HG02588 (cell line): ENCODE data around the gene TRIP12.
"Not testable (repeated sequence)": the region's sequence is repeated elsewhere in the genome, so short reads cannot be mapped to it uniquely, and the experiment has no call there.

Experiments
- ATAC-seq: cut with Tn5 transposase; IDR thresholded peaks from one replicate; pipeline ENCODE4 v1.9.1; 2021; ENCODE audit warnings: mild to moderate bottlenecking, moderate library complexity; ENCODE audit not compliant: unreplicated experiment

Gene TRIP12

DNA sequence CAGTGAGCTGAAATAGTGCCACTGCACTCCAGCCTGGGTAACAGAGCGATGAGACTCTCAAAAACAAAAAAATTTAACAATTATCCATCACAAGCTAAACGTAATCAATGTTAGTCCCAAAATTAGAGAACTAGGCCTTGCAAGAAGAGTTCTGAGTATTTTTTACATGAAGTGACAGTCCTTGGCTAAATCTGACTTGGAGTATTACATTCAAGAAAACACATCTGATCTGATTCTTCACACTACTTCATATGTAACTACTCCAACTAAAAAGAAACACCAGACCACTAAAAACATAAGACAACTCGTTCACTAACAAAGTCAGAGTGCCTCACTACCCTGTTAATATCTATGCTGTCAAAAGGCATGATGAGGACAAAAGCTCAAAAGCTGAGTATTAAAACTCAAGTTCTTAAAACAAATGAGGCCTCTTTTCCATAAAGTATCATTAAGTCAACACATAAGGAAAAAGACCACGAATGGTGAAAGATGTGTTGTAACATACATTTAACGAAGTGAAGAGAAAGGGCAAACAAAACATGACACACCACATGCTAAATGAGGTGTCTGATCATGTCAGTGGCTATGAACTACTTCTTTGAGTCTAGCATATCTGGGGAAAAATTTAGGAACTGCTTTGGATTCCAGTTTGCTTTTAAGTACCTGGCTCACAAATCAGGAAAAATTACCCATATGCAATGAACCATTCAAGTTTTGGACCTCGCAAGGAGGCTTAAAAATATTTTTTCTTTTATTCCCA lies 42.4 kb downstream of the TRIP12 start:
- no peak for ATAC-seq

DNA sequence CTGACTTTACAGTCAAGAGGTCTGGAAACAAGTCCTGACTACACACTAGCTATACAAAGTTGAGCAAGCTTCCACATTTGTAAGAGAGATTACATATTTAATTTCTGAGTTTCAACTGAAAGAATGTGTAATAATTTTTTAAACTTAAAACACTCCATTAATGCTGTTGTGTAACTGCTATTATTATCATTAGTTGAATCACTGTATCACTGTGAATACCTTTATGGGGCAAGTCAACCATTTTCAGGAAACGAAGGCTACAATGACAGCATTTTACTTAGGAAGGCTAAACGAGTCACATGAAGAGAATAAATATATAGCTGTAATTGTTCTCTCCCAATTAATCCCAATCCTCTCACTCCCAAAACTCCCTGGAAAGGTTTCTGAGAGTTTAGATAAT lies 46.3 kb downstream of the TRIP12 start:
- no peak for ATAC-seq

DNA sequence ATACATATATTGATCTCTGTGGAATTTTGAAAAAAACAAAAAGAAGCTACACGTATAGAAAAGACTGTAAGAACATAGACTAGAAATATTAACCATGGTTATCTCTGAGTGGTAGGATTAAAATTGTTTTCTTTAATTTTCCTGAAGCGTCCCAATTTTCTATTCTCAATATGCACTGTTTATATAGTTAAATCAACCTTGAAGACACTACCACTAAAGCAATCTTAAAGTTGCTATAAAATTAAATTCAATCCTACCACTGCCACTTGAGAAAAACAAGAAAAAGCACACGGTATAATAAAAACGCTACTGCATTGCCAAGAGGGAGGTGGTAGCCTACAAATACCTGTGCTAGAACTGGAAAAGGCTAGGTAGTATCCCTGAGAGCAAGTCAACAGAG lies 47.2 kb downstream of the TRIP12 start:
- no peak for ATAC-seq

GRCh38 chr2:229873123-229873581 lies 48.7 kb downstream of the TRIP12 start:
- peak; percentile 77 for ATAC-seq

DNA sequence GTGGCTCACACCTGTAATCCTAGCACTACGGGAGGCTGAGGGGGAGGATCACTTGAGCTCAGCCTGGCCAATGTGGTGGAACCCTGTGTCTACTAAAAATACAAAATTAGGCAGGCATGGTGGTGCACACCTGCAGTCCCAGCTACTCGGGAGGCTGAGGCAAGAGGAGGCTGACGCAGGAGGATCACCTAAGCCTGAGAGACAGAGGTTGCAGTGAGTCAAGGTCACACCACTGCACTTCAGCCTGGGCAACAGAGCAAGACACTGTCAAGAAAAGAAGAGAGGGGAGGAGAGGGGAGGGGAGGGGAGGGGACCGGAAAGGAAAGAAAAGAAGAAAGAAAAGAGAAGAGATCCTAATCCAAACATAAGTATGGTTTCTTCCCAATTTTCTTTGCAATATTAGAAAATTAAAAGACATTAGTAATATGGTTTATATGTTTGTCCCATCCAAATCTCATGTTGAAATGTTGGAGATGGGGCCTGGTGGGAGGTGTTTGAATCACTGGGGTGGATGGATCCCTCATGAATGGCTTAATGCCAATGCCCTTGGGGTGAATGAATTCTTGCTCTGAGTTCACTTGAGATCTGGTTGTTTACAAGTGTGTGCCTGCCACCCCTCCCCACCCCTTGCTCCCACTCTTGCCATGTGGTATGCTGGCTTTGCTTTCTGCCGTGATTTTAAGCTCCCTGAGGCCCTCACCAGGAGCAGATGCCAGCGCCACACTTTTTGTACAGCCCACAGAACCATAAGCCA lies 50.7 kb downstream of the TRIP12 start:
- ATAC-seq = no peak

DNA sequence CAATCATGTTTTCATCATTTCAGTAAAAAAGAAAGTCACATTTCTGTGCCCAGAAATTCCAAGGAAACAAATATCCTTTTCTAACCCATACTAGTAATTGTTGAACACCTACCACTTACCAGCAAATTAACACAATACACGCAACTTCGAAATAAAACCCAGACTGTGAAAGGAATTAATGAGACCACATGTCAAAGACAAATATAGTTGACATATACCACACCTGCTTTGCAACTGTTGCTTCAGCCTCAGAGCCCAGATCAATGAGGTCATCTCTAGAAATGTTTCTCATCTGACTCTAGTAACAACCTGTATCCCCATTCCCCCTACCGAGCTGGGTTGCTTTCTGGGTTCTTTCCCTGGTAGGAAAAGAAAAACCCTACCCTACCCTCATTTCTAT lies 52.6 kb downstream of the TRIP12 start:
- no peak for ATAC-seq

DNA sequence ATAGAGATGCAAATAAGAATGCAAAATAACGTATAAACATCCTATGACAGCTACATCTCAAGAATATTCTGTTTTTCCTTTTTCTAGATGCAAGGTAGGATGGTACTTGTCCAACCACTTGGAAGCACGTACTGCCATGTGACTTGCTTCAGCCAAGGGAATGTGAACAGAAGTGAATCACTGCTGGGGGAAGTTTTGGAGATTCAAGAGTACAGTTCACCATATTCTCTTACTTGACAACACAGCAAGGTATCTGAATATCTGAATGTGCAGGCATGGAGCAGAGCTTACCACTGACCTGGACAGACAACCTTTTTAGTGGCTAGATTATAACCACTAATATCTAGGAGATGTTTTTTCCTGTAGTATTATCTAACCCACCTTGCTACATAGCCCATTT lies 53.0 kb downstream of the TRIP12 start:
- no peak for ATAC-seq

DNA sequence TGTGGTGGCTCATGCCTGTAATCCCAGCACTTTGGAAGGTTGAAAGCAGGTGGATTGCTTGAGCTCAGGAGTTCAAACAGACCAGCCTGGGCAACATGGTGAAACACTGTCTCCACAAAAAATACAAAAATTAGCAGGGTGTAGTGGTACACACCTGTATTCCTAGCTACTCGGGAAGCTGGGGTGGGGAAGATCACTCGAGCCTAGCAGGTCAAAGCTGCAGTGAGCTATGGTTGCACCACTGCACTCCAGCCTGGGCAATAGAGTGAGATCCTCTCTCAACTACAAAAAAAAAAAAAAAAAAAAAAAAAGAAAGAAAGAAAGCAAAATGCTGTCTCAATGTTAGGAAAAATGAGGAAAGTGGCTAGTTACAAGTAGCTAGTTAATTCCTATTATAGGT lies 56.8 kb downstream of the TRIP12 start:
- no peak for ATAC-seq

GRCh38 chr2:229861431-229861830 lies 60.4 kb downstream of the TRIP12 start:
- no peak for ATAC-seq

DNA sequence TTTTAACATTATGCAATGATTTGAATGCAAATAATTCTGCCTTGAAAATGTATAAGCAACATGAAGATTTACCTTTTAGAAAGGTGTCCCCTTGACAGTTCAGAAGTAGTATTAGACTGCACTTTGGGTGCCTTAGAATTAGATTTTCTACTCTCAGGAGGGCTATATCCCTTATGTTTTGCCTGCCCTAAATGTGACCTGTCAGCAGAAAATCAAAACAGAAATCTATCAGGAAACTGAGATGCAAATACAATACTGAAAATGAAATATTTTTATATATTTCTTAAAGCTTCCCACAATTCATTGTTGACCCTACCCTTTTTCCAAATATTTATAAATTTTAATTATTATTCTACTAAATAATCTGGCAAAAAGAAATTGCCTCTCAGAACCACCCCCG lies 61.5 kb downstream of the TRIP12 start:
- no peak for ATAC-seq

GRCh38 chr2:229858351-229858750 lies 63.5 kb downstream of the TRIP12 start:
- no peak for ATAC-seq

DNA sequence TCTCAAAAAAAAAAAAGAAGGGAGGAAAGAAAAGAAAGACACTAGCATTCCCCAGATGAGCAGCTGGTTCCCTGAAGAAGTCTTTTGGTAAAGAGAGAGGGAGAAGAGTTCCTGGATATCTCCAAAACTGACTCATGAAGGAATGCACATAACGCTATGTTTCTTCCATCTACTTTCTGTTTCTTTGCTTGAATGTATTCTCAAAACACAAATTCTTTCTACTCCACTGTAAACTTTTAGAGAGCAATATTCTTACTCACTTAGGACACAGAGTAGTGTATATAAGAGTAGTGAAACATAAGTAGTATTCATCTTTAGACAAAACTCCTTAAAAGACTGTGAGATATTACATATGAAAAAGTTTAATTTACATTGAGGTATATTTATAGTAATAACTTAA lies 64.2 kb downstream of the TRIP12 start:
- ATAC-seq = no peak

DNA sequence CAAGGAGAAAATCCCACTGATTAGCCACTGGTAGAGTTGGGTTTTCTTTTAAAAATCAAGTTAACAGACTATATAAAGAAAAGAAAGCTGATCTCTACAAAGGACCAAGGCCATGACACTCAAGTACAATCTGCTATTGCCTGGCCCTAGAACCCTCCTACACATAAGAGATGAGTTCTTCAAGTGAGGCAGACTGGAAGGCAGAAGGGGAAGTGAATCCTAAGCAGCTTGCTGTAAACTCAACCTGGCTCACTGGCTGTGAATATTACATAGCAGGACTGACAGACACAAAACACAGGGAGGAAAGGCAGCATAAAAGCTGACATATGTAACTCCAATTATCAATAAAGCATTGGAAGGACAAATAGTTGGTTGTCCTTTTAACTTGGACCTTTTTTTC lies 65.4 kb downstream of the TRIP12 start:
- ATAC-seq = peak; percentile 79

- ATAC-seq = no peak
These were observed 66.7 kb downstream of the TRIP12 start for GRCh38 chr2:229855116-229855515.

DNA sequence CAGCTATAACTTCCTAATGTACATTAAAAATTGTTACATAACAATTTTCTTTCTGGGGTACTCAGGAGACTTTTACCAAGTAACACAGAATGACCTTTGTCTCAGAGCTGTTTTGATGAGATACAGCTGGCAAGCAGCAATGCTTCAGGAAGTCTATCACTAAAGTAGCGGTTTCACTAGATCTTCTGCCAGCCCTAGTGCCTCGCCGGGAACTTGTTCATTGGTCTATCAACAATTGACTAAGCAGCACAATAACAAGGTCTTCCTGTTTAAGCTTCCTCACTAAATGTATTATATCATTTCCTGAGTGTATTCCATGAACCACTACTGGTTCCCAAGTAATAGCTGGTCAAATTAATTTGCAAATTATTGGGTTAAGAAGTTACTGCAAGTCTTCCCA lies 69.2 kb downstream of the TRIP12 start:
- no peak for ATAC-seq

GRCh38 chr2:229851870-229852269 lies 69.9 kb downstream of the TRIP12 start:
- ATAC-seq = no peak

DNA sequence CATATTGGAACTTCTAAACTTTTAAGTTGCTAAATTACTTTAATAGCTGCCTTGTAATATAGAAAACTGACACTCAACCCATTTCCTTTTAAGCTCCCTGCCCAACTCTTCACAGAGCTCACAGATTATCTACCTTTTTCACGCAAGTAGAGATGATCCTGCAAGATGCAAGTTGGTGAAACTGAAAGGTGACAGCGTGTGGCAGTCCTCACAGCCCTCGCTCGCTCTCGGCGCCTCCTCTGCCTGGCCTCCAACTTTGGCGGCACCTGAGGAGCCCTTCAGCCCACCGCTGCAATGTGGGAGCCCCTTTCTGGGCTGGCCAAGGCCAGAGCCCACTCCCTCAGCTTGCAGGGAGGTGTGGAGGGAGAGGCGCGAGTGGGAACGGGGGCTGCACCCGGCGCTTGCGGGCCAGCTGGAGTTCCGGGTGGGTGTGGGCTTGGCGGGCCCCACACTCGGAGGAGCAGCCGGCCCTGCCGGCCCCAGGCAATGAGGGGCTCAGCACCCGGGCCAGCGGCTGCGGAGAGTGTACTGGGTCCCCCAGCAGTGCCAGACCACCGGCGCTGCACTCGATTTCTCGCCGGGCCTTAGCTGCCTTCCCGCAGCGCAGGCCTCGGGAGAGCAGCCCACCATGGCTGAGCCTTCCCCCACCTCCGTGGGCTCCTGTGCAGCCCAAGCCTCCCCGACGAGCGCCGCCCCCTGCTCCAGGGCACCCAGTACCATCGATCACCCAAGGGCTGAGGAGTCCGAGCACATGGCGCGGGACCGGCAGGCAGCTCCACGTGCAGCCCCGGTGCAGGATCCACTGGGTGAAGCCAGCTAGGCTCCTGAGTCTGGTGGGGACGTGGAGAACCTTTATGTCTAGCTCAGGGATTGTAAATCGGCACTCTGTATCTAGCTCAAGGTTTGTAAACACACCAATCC lies 71.2 kb downstream of the TRIP12 start:
- ATAC-seq = not testable (repeated sequence)

DNA sequence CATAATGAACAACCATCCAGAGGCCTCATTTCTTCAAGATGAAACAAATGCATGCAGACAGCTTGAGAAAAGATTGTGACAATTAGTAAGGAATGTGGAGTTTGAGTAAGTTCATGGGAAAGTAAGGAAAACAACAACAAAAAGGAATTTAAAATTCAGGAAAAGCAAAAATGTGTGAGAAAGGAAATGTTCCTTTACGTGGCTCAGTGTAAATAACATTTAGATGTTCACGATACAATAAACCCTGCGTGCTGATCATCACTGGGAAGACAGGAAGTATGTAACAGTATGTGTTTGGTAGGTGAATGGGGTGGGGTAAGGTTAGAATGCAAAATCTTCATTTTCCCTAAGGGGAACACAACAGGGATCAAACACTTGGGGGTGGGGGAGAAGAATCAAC lies 72.7 kb downstream of the TRIP12 start:
- no peak for ATAC-seq

DNA sequence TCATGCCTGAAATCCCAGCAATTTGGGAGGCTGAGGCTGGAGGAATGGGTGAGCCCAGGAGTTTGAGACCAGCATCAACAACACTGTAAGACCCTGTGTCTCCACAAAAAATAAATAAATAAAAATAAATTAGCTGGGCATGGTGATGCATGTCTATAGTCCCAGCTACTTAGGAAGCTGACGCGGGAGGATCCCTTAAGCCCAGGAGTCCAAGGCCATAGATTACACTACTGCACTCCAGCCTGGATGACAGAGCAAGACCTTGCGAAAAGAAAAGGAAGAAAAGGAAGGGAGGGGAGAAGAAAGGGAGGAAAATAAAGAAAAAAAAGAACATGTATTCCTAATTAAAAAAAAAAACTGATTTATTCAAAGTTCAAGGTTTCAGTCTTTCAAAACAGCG lies 78.2 kb downstream of the TRIP12 start:
- no peak for ATAC-seq

DNA sequence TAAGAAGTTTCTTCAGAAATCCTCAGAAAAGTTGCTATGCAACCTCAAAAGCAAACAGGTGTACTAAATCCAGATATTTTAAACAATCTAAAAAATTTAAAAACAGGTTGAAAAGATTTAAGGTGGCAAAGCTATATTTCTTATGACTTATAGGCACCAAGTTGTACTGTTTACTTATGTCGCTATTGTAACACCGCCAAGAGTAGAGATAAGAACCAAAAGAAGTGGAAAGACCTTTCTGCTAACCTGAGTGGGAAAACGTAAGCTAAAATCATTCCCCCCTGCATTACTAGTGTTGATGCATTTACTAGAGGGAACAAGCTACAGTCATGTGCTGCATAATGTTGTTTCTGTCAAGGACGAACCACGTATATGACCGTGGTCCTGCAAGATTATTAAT lies 83.1 kb downstream of the TRIP12 start:
- no peak for ATAC-seq

GRCh38 chr2:229836847-229837246 lies 85.0 kb downstream of the TRIP12 start:
- no peak for ATAC-seq
